ENCODE results near the gene ZFYVE28. TPM values are rescaled to one million over a fixed set of nuclear protein-coding genes. Genes with fewer than 3 reads are reported as not detected.

Gene ZFYVE28
- total and polyA plus RNA-seq, 10 of the 15 experiments (the other 5 are each of a cell fraction or from before 2014, with no cell fraction given), result 0.06 to 1.9 (median 0.22) TPM; not detected in 1

DNA sequence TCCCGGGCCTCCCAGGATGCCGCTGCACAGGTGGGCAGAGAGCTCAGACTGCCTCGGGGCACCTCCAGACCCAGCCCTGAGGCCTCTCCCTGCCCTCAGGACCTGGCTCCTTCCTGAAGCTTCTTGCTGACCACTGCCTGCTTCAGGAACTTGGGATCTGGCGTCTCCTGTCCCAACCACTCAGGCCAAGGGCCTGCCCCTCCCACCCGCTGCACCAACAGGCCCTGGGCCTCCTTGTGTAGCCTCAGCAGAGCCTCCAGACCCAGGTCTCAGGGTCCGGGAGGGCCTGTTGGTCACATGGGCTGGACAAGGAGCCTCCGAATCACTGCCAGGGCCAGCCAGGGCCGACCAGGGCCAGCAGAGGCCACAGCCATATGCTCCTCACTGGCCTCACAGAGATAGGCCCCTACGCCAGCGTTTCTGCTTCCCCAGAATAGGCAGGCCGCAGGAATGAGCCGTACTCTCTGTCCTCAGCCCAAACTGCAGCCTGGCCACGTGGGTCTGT is 159.4 kb downstream of the ZFYVE28 start:
- H3K4me3 ChIP-seq, result no peak overlapping the region
- H3K4me2 ChIP-seq (ENCODE audit: control insufficient read depth, insufficient read depth), result no peak overlapping the region
- intact Hi-C loops (cut with micrococcal nuclease; ENCODE audit: unreplicated experiment) (no loop called here), in situ Hi-C loops (cut with MboI) (no loop called here)
- WGBS (ENCODE audit: insufficient coverage, insufficient replicate concordance, low lambda C conversion rate, missing lambda C conversion rate), result 78% methylated on average over 12 of the region's 13 CpGs
- FAIRE-seq (no peak), DNase-seq (ENCODE audit: low read depth, low spot score) (no peak), ATAC-seq (no peak)
- H3K27me3 ChIP-seq (replicated peaks in 1 of 2; ENCODE audit: control insufficient read depth in 2 of 2, insufficient read depth in 2 of 2, low read length in 1 of 2), result no peaks in the 10 kb centered on the region
- BruUV-seq (replicated peaks), result no TSS peak
- ChIA-PET POLR2A (no interaction called here), CTCF (no interaction called here), SMC1A (ENCODE audit: uncharacterized antibody, unreplicated experiment) (no interaction called here), RAD21 (ENCODE audit: unreplicated experiment) (no interaction called here)
- H3K36me3 ChIP-seq (ENCODE audit: control insufficient read depth in 2 of 2, insufficient read depth in 2 of 2, low read length in 1 of 2), result peaks cover 0 to 4% of the 10 kb centered on the region in 2 experiments; a peak in 2 of 4 replicates
- no peaks in the 10 kb centered on the region for H3K9me3 ChIP-seq (replicated peaks; ENCODE audit: control insufficient read depth, insufficient read depth, low read length)
- no peaks in the 10 kb centered on the region; the same call in 1 of the 2 replicates for H4K20me1 ChIP-seq (ENCODE audit: control insufficient read depth, insufficient read depth)
- H3K9ac ChIP-seq (ENCODE audit: control insufficient read depth, insufficient read depth, low read length), result no peak overlapping the region
- H3K27ac ChIP-seq (ENCODE audit: control insufficient read depth, insufficient read depth), result no peak overlapping the region
- no peak overlapping the region for H2AFZ ChIP-seq (ENCODE audit: control insufficient read depth, low read depth, low read length)
- no peaks in the 10 kb centered on the region; the same call in 1 of the 2 replicates for H3K4me1 ChIP-seq (ENCODE audit: control insufficient read depth, insufficient read depth, low read length)
- peaks cover 10% of the 10 kb centered on the region for H3K79me2 ChIP-seq (ENCODE audit: control insufficient read depth, insufficient read depth, low read length)
- TF ChIP-seq NR2C2 (IDR thresholded peaks at IDR 0.05; ENCODE audit: borderline replicate concordance, control insufficient read depth, insufficient read length, low read depth) (no peak), BRCA1 (IDR thresholded peaks at IDR 0.05; ENCODE audit: low read depth, low read length) (no peak), EED (IDR thresholded peaks at IDR 0.05; ENCODE audit: low read depth) (no peak), CBX5 (IDR thresholded peaks at IDR 0.05; ENCODE audit: low read depth) (no peak), RFX5 (IDR thresholded peaks at IDR 0.05; ENCODE audit: low read depth, low read length) (no peak), NR2C1 (IDR thresholded peaks at IDR 0.05) (no peak), POLR2A (IDR thresholded peaks at IDR 0.05; ENCODE audit: low read depth, low read length) (no peak), SPI1 (IDR thresholded peaks at IDR 0.05; ENCODE audit: borderline replicate concordance, insufficient read depth, low read depth, low read length) (no peak), HCFC1 (IDR thresholded peaks at IDR 0.05; ENCODE audit: low read length) (no peak), BHLHE40 (IDR thresholded peaks at IDR 0.05; ENCODE audit: borderline replicate concordance in 1 of 2, low read depth in 2 of 2, low read length in 1 of 2) (no peak), HDAC2 (IDR thresholded peaks at IDR 0.05) (no peak), KLF5 (IDR thresholded peaks at IDR 0.05; ENCODE audit: partially characterized antibody) (no peak)
- TF ChIP-seq, protein P1, sequence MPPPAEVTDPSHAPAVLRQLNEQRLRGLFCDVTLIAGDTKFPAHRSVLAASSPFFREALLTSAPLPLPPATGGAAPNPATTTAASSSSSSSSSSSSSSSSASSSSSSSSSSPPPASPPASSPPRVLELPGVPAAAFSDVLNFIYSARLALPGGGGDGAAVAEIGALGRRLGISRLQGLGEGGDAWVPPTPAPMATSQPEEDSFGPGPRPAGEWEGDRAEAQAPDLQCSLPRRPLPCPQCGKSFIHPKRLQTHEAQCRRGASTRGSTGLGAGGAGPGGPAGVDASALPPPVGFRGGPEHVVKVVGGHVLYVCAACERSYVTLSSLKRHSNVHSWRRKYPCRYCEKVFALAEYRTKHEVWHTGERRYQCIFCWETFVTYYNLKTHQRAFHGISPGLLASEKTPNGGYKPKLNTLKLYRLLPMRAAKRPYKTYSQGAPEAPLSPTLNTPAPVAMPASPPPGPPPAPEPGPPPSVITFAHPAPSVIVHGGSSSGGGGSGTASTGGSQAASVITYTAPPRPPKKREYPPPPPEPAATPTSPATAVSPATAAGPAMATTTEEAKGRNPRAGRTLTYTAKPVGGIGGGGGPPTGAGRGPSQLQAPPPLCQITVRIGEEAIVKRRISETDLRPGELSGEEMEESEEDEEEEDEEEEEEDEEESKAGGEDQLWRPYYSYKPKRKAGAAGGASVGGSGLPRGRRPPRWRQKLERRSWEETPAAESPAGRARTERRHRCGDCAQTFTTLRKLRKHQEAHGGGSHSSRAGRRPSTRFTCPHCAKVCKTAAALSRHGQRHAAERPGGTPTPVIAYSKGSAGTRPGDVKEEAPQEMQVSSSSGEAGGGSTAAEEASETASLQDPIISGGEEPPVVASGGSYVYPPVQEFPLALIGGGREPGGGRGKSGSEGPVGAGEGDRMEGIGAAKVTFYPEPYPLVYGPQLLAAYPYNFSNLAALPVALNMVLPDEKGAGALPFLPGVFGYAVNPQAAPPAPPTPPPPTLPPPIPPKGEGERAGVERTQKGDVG (CRISPR knock-in tag; IDR thresholded peaks at IDR 0.05), result no peak
- TF ChIP-seq, protein P2, sequence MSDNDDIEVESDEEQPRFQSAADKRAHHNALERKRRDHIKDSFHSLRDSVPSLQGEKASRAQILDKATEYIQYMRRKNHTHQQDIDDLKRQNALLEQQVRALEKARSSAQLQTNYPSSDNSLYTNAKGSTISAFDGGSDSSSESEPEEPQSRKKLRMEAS (IDR thresholded peaks at IDR 0.05; ENCODE audit: low read depth, low read length), result no peak
- TF ChIP-seq, protein P3, sequence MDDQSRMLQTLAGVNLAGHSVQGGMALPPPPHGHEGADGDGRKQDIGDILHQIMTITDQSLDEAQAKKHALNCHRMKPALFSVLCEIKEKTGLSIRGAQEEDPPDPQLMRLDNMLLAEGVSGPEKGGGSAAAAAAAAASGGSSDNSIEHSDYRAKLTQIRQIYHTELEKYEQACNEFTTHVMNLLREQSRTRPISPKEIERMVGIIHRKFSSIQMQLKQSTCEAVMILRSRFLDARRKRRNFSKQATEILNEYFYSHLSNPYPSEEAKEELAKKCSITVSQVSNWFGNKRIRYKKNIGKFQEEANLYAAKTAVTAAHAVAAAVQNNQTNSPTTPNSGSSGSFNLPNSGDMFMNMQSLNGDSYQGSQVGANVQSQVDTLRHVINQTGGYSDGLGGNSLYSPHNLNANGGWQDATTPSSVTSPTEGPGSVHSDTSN (IDR thresholded peaks at IDR 0.05; ENCODE audit: insufficient replicate concordance, low read depth, low read length), result no peak
- TF ChIP-seq, protein P4, sequence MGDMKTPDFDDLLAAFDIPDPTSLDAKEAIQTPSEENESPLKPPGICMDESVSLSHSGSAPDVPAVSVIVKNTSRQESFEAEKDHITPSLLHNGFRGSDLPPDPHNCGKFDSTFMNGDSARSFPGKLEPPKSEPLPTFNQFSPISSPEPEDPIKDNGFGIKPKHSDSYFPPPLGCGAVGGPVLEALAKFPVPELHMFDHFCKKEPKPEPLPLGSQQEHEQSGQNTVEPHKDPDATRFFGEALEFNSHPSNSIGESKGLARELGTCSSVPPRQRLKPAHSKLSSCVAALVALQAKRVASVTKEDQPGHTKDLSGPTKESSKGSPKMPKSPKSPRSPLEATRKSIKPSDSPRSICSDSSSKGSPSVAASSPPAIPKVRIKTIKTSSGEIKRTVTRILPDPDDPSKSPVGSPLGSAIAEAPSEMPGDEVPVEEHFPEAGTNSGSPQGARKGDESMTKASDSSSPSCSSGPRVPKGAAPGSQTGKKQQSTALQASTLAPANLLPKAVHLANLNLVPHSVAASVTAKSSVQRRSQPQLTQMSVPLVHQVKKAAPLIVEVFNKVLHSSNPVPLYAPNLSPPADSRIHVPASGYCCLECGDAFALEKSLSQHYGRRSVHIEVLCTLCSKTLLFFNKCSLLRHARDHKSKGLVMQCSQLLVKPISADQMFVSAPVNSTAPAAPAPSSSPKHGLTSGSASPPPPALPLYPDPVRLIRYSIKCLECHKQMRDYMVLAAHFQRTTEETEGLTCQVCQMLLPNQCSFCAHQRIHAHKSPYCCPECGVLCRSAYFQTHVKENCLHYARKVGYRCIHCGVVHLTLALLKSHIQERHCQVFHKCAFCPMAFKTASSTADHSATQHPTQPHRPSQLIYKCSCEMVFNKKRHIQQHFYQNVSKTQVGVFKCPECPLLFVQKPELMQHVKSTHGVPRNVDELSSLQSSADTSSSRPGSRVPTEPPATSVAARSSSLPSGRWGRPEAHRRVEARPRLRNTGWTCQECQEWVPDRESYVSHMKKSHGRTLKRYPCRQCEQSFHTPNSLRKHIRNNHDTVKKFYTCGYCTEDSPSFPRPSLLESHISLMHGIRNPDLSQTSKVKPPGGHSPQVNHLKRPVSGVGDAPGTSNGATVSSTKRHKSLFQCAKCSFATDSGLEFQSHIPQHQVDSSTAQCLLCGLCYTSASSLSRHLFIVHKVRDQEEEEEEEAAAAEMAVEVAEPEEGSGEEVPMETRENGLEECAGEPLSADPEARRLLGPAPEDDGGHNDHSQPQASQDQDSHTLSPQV (IDR thresholded peaks at IDR 0.05), result no peak

Measured in GM12878 (cell line).